ENCODE measurements around the gene GLTP.

The GLTP gene

DNA sequence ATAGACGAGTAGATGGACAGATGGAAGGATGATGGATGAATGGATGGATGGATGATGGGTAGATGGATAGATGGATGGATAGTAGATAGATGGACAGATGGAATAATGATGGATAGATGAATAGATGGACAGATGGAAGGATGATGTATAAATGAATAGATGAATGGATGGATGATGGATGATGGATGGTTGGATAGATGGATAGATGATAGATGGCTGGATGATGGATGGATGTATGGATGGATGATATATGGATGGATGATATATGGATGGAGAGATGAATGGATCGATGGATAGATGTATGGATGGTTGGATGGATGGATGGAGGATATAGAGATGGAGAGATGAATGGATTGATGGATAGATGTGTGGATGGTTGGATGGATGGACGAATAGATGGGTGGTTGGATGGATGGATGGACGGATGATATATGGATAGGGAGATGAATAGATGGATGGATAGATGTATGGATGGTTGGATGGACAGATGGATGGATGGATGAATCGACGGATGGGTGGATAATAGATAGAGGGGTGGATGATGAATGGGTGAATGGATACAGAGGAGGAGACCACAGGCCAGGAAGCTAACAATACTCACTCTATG, 66.4 kb downstream of the GLTP start:
- Histone ChIP-seq H3K27me3 (ENCODE audit: insufficient read depth, low read depth, severe bottlenecking) (no peaks in the 10 kb centered on the region), H3K4me3 (ENCODE audit: low read depth, low read length) (no peak overlapping the region), H3K9me3 (ENCODE audit: severe bottlenecking) (peaks cover 4% of the 10 kb centered on the region), H3K36me3 (no peaks in the 10 kb centered on the region), H3K27ac (no peak overlapping the region)
- no peak for DNase-seq
- TF ChIP-seq, protein P1, sequence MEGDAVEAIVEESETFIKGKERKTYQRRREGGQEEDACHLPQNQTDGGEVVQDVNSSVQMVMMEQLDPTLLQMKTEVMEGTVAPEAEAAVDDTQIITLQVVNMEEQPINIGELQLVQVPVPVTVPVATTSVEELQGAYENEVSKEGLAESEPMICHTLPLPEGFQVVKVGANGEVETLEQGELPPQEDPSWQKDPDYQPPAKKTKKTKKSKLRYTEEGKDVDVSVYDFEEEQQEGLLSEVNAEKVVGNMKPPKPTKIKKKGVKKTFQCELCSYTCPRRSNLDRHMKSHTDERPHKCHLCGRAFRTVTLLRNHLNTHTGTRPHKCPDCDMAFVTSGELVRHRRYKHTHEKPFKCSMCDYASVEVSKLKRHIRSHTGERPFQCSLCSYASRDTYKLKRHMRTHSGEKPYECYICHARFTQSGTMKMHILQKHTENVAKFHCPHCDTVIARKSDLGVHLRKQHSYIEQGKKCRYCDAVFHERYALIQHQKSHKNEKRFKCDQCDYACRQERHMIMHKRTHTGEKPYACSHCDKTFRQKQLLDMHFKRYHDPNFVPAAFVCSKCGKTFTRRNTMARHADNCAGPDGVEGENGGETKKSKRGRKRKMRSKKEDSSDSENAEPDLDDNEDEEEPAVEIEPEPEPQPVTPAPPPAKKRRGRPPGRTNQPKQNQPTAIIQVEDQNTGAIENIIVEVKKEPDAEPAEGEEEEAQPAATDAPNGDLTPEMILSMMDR (IDR thresholded peaks at IDR 0.05; ENCODE audit: low read depth, low read length): no peak

DNA sequence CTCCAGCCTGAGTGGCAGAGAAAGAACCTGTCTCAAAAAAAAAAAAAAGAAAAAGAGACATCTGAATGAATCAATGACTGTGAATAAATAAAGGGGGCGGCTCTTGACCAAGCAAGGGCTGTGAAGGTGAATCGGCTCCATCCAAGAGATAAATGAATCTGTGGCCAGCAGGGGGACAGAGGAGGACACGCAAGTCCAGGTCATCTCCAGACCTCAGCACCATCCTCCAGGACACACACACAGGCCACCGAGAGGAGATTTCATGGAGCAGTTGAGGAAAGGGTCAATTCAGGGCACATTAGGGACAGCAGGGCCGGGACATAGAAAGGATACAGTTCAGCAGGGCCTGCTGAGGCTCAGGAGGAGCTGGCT, 68.7 kb downstream of the GLTP start:
- Histone ChIP-seq H3K36me3 (no peaks in the 10 kb centered on the region), H3K27me3 (ENCODE audit: insufficient read depth, low read depth, severe bottlenecking) (no peaks in the 10 kb centered on the region), H3K27ac (peak overlapping the region; percentile 44), H3K9me3 (ENCODE audit: severe bottlenecking) (peaks cover 4% of the 10 kb centered on the region), H3K4me3 (ENCODE audit: low read depth, low read length) (no peak overlapping the region)
- peak; percentile 76 for DNase-seq
- TF ChIP-seq, protein P1 (IDR thresholded peaks at IDR 0.05; ENCODE audit: low read depth, low read length): peak; percentile 61

GRCh38 chr12:109810954-109811623, 69.3 kb downstream of the GLTP start:
- peaks cover 4% of the 10 kb centered on the region for H3K9me3 ChIP-seq (ENCODE audit: severe bottlenecking)
- no peaks in the 10 kb centered on the region for H3K36me3 ChIP-seq
- peak overlapping the region; percentile 44 for H3K27ac ChIP-seq
- TF ChIP-seq, protein P1 (IDR thresholded peaks at IDR 0.05; ENCODE audit: low read depth, low read length): no peak
- no peak overlapping the region for H3K4me3 ChIP-seq (ENCODE audit: low read depth, low read length)
- no peaks in the 10 kb centered on the region for H3K27me3 ChIP-seq (ENCODE audit: insufficient read depth, low read depth, severe bottlenecking)
- DNase-seq: no peak

DNA sequence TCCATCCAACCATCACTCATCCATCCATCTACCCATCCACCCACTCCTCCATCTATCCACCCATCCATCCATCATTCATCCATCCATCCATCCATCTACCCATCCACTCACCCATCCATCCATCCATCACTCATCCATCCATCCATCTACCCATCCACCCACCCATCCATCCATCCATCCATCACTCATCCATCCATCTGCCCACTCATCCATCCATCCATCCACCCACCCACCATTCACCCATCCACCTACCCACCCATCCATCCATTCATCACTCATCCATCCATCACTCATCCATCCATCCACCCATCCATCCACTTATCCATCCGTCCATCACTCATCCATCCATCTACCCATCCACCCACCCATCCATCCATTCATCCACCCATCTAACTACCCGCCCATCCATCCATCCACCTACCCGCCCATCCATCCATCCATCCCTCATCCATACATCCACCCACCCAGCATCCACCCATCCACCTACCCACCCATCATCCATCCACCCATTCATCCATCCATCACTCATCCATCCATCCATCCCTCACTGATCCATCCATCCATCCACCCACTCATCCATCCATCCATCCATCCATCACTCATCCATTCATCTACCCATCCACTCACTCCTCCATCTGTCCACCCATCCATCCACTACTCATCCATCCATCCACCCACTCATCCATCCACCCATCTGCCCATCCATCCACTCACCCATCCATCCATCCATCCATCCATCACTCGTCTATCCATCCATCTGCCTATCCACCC, 71.3 kb downstream of the GLTP start:
- Histone ChIP-seq H3K4me3 (ENCODE audit: low read depth, low read length) (no peak overlapping the region), H3K27ac (no peak overlapping the region), H3K27me3 (ENCODE audit: insufficient read depth, low read depth, severe bottlenecking) (no peaks in the 10 kb centered on the region), H3K36me3 (no peaks in the 10 kb centered on the region), H3K9me3 (ENCODE audit: severe bottlenecking) (peaks cover 2% of the 10 kb centered on the region)
- TF ChIP-seq, protein P1 (IDR thresholded peaks at IDR 0.05; ENCODE audit: low read depth, low read length): no peak
- no peak for DNase-seq

GRCh38 chr12:109807954-109808643, 72.2 kb downstream of the GLTP start:
- Histone ChIP-seq H3K27me3 (ENCODE audit: insufficient read depth, low read depth, severe bottlenecking) (no peaks in the 10 kb centered on the region), H3K27ac (no peak overlapping the region), H3K36me3 (no peaks in the 10 kb centered on the region), H3K4me3 (ENCODE audit: low read depth, low read length) (no peak overlapping the region), H3K9me3 (ENCODE audit: severe bottlenecking) (no peaks in the 10 kb centered on the region)
- TF ChIP-seq, protein P1 (IDR thresholded peaks at IDR 0.05; ENCODE audit: low read depth, low read length): no peak
- DNase-seq: no peak
